Central memory CD4-positive, alpha-beta T cell (primary cell): ENCODE data around the gene PDE10A.

Source experiments
- DNase-seq: peaks from one replicate; pipeline ENCODE4 v3.0.0; 2022

Gene PDE10A

GRCh38 chr6:165458134-165458533 is 204.9 kb downstream of the PDE10A start:
- no peak for DNase-seq

DNA sequence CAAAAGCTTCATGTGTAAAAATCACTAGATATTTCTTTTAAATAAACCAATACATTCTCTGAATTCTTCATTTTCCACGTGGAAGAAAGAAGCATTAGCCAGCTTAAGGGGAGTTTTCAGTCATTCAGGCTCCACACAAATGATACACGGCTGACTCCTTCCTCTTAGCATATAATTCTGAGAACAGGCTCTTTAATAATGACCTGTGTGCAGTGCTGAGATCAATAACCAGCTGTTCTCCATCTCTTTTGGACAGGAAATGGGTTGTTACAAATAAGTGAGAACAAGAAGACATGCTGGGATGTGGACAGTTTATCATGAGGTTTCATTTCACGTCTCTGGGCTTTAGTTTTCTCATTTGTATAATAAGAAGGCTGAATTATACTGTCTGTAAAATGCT is 206.8 kb downstream of the PDE10A start:
- DNase-seq: no peak

GRCh38 chr6:165455488-165455887 is 207.6 kb downstream of the PDE10A start:
- no peak for DNase-seq

DNA sequence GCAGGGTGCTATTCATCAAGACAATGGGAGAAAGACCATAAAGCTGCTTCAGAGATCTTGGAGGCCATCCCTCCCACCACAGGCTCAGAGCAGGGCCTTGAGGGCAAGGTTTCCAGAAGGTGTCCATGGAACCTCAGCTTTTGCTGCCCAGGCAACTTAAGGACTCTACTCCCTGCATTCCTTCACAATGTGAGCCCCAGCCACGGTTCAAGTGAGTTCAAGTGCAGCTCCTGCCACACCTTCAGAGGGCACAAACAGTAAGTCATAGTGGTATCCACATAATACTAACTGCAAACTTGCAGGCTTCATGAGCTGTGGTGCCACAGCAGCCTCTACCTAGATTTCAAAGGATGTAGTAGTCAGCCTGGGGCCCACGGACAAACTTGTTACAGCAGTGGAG is 209.6 kb downstream of the PDE10A start:
- no peak for DNase-seq

GRCh38 chr6:165451838-165452237 is 211.2 kb downstream of the PDE10A start:
- DNase-seq: no peak

DNA sequence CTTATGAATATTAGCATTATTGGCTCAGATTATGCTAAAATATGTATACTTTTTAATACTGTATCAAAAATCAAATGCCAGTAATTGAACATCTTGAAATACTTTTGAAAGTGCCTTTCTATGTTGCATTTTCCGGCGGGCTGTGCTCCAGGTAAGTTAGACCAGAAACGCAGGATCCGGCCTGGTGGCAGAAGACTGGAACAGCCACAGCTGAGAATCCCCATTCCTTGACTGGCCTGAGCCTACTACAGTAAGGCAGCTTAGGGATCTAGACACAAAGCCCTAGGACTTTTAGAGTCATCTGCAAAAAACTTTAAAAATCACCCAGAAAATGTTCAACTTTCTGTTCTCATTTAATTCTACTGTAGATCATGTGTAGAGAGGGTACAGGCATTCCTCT is 214.8 kb downstream of the PDE10A start:
- DNase-seq: no peak

DNA sequence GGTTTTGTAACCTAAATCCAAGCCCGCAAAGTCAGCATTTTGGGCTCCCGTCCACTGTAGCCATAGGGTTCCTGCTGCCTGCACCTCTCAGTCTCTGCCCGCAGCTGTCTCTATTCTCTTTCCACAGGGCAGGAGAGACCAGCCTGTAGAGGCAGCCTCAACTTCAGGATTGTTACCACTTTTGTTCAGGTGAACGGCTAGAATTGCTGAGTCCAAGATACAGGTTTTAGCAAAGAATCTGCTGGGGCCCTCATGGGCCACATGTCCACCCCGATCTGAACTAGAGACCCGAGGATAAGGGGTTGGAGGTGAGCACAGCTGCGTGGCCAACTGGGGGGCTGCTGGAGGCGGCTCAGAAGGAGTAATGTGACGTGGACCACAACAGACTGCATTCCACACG is 215.9 kb downstream of the PDE10A start:
- DNase-seq: no peak

GRCh38 chr6:165446331-165446730 is 216.7 kb downstream of the PDE10A start:
- DNase-seq: no peak

DNA sequence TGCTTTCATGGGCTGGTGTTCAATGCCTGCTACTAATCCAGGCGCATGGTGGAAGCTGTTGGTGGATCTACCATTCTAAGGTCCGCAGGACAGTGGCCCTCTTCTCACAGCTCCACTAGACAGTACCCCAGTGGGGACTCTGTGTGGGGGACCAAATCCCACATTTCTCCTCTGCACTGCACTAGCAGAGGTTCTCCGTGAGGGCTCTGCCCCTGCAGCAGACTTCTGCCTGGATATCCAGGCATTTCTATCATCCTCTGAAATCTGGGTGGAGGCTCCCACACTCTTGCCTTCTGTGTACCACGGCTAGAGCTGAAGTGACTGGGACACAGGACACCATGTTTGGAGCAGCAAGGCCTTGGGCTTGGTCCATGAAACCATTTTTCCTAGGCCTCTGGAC is 219.6 kb downstream of the PDE10A start:
- DNase-seq: no peak

DNA sequence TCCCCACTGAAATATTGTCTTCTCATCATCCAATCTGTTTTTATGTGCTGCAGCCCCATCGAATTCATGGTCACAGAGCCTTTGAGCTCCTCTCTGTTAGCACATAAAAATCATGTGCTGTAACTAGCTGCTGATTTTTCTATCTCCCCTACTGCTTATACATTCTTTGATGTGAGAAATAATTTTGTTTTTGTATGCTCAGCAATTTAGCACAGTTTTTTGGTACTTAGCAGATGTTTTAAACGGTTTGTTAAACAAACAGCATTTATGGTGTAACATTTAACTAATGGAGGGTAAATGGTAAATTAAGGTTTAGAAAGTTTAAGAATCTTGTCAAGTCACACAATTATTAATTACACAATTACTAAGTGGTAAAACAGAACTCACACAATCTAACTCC is 221.9 kb downstream of the PDE10A start:
- no peak for DNase-seq

DNA sequence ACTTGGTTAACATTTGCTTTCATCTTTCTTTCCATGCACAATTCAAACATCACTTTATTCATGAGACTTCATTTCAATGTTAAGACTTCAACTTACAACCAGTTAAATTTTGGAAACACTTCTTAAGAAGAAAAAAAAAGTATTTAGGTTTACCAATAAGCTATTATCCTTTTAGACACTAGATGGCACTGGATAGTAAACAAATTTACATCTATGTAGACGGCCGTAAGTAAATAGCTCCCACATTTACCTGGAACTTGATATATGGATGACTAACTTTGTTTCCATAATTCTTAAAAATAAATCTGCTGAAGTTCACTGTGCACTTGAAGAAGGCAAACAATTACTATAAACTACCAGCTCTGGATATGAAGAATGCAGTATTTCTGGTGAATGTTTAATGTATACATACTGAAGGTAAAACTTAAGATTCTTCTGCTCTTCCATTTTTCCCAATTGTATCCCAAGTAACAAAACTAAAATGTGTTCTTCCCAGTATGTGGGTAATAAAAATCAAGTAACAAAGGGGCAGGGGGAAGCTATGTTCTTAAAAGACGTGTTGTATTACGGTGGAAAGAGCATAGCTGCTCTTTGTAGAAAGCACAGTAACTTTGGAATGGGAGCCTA is 223.0 kb downstream of the PDE10A start:
- DNase-seq: no peak

DNA sequence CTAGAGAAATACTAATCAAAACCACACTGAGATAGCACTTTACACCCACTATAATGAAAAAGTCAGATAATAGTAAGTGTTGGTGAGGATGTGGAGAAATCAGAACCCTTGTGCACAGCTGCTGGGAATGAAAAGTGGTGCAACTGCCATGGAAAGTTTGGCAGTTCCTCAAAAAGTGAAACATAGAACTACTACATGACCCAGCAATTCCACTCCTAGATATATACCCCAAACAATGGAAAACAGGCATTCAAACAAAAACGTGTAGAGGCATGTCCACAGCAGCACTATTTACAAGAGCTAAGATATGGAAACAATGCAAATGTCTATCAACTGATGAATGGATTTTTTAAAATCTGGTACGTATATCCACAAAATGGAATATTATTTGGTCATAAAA is 236.1 kb downstream of the PDE10A start:
- no peak for DNase-seq

- DNase-seq: no peak
Observed at GRCh38 chr6:165422192-165422591, 240.8 kb downstream of the PDE10A start.

- DNase-seq: no peak
Observed at GRCh38 chr6:165417278-165417865, 245.7 kb downstream of the PDE10A start.

GRCh38 chr6:165404697-165405096 is 258.3 kb downstream of the PDE10A start:
- no peak for DNase-seq

DNA sequence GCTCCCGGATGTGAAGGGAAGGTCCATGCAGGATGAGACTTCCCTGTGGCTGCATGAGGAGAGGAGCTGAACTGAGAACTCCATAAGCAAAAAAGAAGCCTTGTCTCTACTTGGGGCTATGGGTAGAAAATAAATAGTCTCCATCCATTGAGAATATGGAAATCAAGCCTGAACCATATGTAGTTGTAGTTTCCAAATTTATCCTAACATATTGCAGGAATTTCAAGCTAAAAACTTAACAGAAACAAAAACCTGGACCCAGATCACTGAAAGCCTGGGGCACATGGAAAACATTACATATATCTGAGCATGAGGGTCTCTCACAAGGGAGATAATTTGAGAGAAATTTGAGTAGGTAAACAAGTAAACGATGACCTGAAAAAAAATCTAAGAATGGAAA is 258.7 kb downstream of the PDE10A start:
- DNase-seq: no peak

GRCh38 chr6:165403006-165403595 is 259.9 kb downstream of the PDE10A start:
- DNase-seq: no peak

- no peak for DNase-seq
Observed at GRCh38 chr6:165401092-165401491, 261.9 kb downstream of the PDE10A start.

DNA sequence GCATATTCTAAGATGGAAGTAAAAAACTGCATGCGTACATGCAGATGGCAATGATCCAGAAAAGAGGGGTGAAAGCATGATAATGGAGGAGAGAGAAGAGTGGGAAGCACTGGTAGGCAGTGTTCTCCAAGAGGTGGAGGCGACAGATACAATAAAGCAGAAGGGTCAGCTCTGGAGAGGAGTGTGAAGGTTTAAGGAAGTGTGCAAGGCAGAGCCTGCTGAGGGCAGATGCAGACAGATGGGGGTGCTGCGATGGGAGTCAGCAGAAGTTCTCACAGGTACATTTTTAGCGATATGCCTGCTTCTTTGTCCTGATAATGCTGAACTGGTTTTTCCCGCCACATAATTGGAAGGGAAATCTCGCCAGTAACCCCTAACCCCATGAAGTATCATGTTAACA is 272.6 kb downstream of the PDE10A start:
- DNase-seq: no peak

GRCh38 chr6:165389534-165389933 is 273.5 kb downstream of the PDE10A start:
- DNase-seq: no peak

GRCh38 chr6:165383323-165383722 is 279.7 kb downstream of the PDE10A start:
- no peak for DNase-seq

DNA sequence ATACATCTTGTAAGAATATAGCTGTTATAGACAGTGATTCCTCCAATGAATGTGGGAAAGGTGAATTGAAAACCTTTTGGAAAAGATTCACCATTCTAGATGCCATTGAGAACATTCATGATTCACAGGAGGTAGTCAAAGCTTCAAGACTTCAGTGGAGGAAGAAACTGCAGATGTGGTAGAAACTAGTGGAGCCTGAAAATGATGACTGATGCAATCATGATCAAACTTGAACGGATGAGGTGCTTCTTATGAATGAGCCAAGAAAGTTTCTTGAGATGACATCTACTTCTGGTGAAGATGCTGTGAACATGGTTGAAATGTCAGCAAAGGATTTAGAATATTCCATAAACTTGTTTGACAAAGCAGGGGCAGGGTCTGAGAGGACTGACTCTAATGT is 286.9 kb downstream of the PDE10A start:
- no peak for DNase-seq

DNA sequence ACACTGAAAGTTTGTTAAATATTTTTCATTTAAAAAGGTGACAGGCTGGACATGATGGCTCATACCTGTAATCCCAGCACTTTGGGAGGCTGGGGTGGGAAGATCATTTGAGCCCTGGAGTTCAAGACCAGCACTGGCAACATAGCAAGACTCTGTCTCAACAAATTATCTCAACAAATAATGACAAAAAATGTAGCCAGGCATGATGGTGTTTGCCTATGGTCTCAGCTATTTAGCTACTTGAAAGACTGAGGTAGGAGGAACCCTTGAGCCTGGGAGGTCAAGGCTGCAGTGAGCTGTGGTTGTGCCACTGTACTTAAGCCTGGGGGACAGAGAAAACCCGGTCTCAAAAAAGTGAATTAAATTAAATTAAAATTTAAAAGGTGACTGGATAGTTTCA is 297.7 kb downstream of the PDE10A start:
- DNase-seq: no peak

- DNase-seq: no peak
Observed at GRCh38 chr6:165345700-165346099, 317.3 kb downstream of the PDE10A start.

DNA sequence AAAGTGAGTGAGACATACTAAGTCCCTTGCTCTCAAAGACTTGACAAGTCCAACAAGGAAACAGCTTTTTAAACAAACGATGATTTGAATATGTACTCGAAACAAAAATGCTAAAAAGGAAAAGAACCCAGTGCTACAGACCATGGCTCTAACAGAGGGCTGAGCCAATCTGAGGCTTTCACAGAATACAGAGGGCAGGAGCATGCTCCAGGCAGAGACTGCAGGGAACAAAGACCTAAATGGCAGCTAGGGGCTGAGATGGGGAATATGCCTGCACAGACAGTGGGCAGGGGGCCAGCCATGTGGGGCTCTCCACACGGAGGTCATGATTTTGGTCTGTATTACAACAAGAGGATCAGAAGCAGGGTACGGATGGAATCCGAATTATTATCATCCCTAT is 322.5 kb downstream of the PDE10A start:
- DNase-seq: no peak
